Left lobe of liver (tissue), 2 donors: ENCODE data around the gene PRDM10. TPM values are rescaled to one million over a fixed set of nuclear protein-coding genes. Genes with fewer than 3 reads are reported as not detected.
"Not testable (repeated sequence)": the region's sequence is repeated elsewhere in the genome, so short reads cannot be mapped to it uniquely, and the experiment has no call there.

ENCODE experiments used
- ATAC-seq: fragments of 200-7000 bp; cut with Tn5 transposase; one replicate; pipeline ENCODE4 v1.9.1; 2020; ENCODE audit warnings: mild to moderate bottlenecking, moderate library complexity
- DNase-seq: peaks from one replicate; pipeline ENCODE4 v3.0.0-alpha.2; 2020; ENCODE audit warnings: low spot score
- total RNA-seq: library from RNA; stranded (reverse); gene quantifications from one replicate; pipeline ENCODE4 v1.2.1, GENCODE V29; 2021
- donor health status: DM: no; HTN: no; CAD: no; lungs with moderate emphysema.
- donor health status: DM: no; HTN: yes; CAD: no.

The PRDM10 gene
- 5.8 TPM for total RNA-seq

- peak; percentile 77 for ATAC-seq
- peak; percentile 94 for DNase-seq
Measured at GRCh38 chr11:130002352-130002845, at the start of gene PRDM10. TSS of gene PRDM10 (minus strand) at chr11:130002835. CDS start at chr11:129960964, 41,871 bp downstream.

- no peak for ATAC-seq
Measured at GRCh38 chr11:130051082-130051481, 48.4 kb upstream of the PRDM10 start.

GRCh38 chr11:130050257-130050656, 47.6 kb upstream of the PRDM10 start:
- ATAC-seq = peak; percentile 30

More at GRCh38 chr11:130051082-130051481, 48.4 kb upstream of the PRDM10 start:
- no peak for DNase-seq

GRCh38 chr11:130049328-130049771, 46.7 kb upstream of the PRDM10 start:
- DNase-seq = no peak

More at GRCh38 chr11:130050257-130050656, 47.6 kb upstream of the PRDM10 start:
- no peak for DNase-seq

GRCh38 chr11:130047141-130047540, 44.5 kb upstream of the PRDM10 start:
- ATAC-seq (no peak), DNase-seq (no peak)

More at GRCh38 chr11:130049328-130049771, 46.7 kb upstream of the PRDM10 start:
- no peak for ATAC-seq

GRCh38 chr11:130043575-130043974, 40.9 kb upstream of the PRDM10 start:
- no peak for DNase-seq
- peak; percentile 29 for ATAC-seq

- ATAC-seq = no peak
- no peak for DNase-seq
Measured at GRCh38 chr11:130042093-130042591, 39.5 kb upstream of the PRDM10 start.

- ATAC-seq (no peak), DNase-seq (no peak)
Measured at GRCh38 chr11:130040281-130040940, 37.8 kb upstream of the PRDM10 start.

GRCh38 chr11:130037881-130038585, 35.4 kb upstream of the PRDM10 start:
- ATAC-seq = no peak
- no peak for DNase-seq

GRCh38 chr11:130037058-130037457, 34.4 kb upstream of the PRDM10 start:
- peak; percentile 37 for ATAC-seq
- DNase-seq = no peak

GRCh38 chr11:130034236-130034635, 31.6 kb upstream of the PRDM10 start:
- ATAC-seq (no peak), DNase-seq (no peak)

- no peak for DNase-seq
- no peak for ATAC-seq
Measured at GRCh38 chr11:130032931-130033330, 30.3 kb upstream of the PRDM10 start.

GRCh38 chr11:130031945-130032344, 29.3 kb upstream of the PRDM10 start:
- no peak for ATAC-seq
- no peak for DNase-seq

- ATAC-seq = no peak
- no peak for DNase-seq
Measured at GRCh38 chr11:130031056-130031455, 28.4 kb upstream of the PRDM10 start.

GRCh38 chr11:130029137-130029536, 26.5 kb upstream of the PRDM10 start:
- DNase-seq (no peak), ATAC-seq (no peak)

GRCh38 chr11:130025371-130025770, 22.7 kb upstream of the PRDM10 start:
- ATAC-seq (no peak), DNase-seq (no peak)

GRCh38 chr11:130024361-130024760, 21.7 kb upstream of the PRDM10 start:
- DNase-seq (no peak), ATAC-seq (no peak)

- no peak for ATAC-seq
- no peak for DNase-seq
Measured at GRCh38 chr11:130023204-130023603, 20.6 kb upstream of the PRDM10 start.

GRCh38 chr11:130022799-130023198, 20.2 kb upstream of the PRDM10 start:
- ATAC-seq = no peak
- DNase-seq = no peak

GRCh38 chr11:130021606-130022005, 19.0 kb upstream of the PRDM10 start:
- not testable (repeated sequence) for DNase-seq, ATAC-seq

- DNase-seq (no peak), ATAC-seq (no peak)
Measured at GRCh38 chr11:130020323-130020722, 17.7 kb upstream of the PRDM10 start.

- ATAC-seq, DNase-seq: not testable (repeated sequence)
Measured at GRCh38 chr11:130015846-130016245, 13.2 kb upstream of the PRDM10 start.
